ENCODE data around the gene UBE2G1.

DNA sequence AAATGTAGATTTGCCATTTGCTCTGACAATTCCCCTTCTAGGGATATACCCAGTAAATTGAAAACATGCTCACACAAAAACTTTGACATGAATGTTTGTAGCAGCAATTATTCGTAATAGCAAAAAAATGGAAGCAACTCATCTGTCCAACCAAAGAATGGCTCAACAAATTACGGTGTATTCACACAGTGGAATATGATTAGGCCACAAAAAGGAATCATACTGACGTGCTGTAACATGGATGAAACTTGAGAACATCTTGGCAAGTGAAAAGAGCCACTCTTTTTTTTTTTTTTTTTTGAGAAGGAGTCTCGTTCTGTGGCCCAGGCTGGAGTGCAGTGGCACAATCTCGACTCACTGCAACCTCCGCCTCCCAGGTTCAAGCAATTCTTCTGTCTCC lies 43.2 kb upstream of the UBE2G1 start:
- TF ChIP-seq, protein P1, sequence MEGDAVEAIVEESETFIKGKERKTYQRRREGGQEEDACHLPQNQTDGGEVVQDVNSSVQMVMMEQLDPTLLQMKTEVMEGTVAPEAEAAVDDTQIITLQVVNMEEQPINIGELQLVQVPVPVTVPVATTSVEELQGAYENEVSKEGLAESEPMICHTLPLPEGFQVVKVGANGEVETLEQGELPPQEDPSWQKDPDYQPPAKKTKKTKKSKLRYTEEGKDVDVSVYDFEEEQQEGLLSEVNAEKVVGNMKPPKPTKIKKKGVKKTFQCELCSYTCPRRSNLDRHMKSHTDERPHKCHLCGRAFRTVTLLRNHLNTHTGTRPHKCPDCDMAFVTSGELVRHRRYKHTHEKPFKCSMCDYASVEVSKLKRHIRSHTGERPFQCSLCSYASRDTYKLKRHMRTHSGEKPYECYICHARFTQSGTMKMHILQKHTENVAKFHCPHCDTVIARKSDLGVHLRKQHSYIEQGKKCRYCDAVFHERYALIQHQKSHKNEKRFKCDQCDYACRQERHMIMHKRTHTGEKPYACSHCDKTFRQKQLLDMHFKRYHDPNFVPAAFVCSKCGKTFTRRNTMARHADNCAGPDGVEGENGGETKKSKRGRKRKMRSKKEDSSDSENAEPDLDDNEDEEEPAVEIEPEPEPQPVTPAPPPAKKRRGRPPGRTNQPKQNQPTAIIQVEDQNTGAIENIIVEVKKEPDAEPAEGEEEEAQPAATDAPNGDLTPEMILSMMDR (IDR thresholded peaks at IDR 0.05), result no peak
- TF ChIP-seq POLR2A (IDR thresholded peaks at IDR 0.05), result no peak

Measured in Peyer's patch (tissue), 4 donors.